Measurements from ENCODE around the gene RNGTT. TPM values are rescaled to one million over a fixed set of nuclear protein-coding genes. Genes with fewer than 3 reads are reported as not detected.

The RNGTT gene
- total and polyA plus RNA-seq, 10 of the 15 experiments (the other 5 are each of a cell fraction or from before 2014, with no cell fraction given): 7.7 to 30.4 (median 22.2) TPM

GRCh38 chr6:88890394-88890793 lies 73.0 kb downstream of the RNGTT start:
- no peak for TF ChIP-seq RCOR1 (conservative IDR thresholded peaks at IDR 0.05; ENCODE audit: low read depth, low read length)
- TF ChIP-seq ASH2L (IDR thresholded peaks at IDR 0.05; ENCODE audit: borderline replicate concordance, low read depth): no peak
- no peak for TF ChIP-seq MYB (IDR thresholded peaks at IDR 0.05; ENCODE audit: borderline replicate concordance, low read depth, low read length)
- TF ChIP-seq, protein P1, sequence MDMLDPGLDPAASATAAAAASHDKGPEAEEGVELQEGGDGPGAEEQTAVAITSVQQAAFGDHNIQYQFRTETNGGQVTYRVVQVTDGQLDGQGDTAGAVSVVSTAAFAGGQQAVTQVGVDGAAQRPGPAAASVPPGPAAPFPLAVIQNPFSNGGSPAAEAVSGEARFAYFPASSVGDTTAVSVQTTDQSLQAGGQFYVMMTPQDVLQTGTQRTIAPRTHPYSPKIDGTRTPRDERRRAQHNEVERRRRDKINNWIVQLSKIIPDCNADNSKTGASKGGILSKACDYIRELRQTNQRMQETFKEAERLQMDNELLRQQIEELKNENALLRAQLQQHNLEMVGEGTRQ (IDR thresholded peaks at IDR 0.05; ENCODE audit: borderline replicate concordance, low read depth, low read length): no peak
- TF ChIP-seq, protein P2, sequence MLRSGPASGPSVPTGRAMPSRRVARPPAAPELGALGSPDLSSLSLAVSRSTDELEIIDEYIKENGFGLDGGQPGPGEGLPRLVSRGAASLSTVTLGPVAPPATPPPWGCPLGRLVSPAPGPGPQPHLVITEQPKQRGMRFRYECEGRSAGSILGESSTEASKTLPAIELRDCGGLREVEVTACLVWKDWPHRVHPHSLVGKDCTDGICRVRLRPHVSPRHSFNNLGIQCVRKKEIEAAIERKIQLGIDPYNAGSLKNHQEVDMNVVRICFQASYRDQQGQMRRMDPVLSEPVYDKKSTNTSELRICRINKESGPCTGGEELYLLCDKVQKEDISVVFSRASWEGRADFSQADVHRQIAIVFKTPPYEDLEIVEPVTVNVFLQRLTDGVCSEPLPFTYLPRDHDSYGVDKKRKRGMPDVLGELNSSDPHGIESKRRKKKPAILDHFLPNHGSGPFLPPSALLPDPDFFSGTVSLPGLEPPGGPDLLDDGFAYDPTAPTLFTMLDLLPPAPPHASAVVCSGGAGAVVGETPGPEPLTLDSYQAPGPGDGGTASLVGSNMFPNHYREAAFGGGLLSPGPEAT (IDR thresholded peaks at IDR 0.05; ENCODE audit: low read depth): no peak
- TF ChIP-seq BRCA1 (IDR thresholded peaks at IDR 0.05; ENCODE audit: low read depth, low read length): no peak
- TF ChIP-seq JUNB (IDR thresholded peaks at IDR 0.05): no peak
- TF ChIP-seq POLR2A (IDR thresholded peaks at IDR 0.05; ENCODE audit: low read depth, low read length): no peak

More at GRCh38 chr6:88890394-88890793, 73.0 kb downstream of the RNGTT start:
- H3K4me3 ChIP-seq: no peak overlapping the region
- no peaks in the 10 kb centered on the region; the same call in 2 of the 3 replicates for H3K9me3 ChIP-seq (replicated peaks; ENCODE audit: control insufficient read depth, insufficient read depth, low read length)
- RAD21 ChIA-PET (ENCODE audit: unreplicated experiment): interaction anchor here (1.2 kb wide), 1 partner anchor 22 kb away, joined by 4 read pairs; no protein-coding TSS in a partner anchor
- H3K36me3 ChIP-seq (ENCODE audit: control insufficient read depth in 2 of 2, insufficient read depth in 2 of 2, low read length in 1 of 2): no peaks in the 10 kb centered on the region; a peak in 2 of 4 replicates
- SMC1A ChIA-PET (ENCODE audit: uncharacterized antibody, unreplicated experiment): interaction anchor here (0.7 to 2.2 kb wide), 4 partner anchors 8 to 28 kb away, joined by 3 to 10 read pairs (median 5); no protein-coding TSS in a partner anchor
- no peaks in the 10 kb centered on the region for H3K4me1 ChIP-seq (ENCODE audit: control insufficient read depth, insufficient read depth, low read length)
- H3K27ac ChIP-seq (ENCODE audit: control insufficient read depth, insufficient read depth): no peak overlapping the region
- FAIRE-seq: no peak
- no peak for DNase-seq (ENCODE audit: low read depth, low spot score)
- 99% methylated on average over 3 of the region's 3 CpGs for WGBS (ENCODE audit: insufficient coverage, insufficient replicate concordance, low lambda C conversion rate, missing lambda C conversion rate)
- no peak overlapping the region for H3K9ac ChIP-seq (ENCODE audit: control insufficient read depth, insufficient read depth, low read length)
- BruUV-seq (replicated peaks): no TSS peak
- no peaks in the 10 kb centered on the region for H4K20me1 ChIP-seq (ENCODE audit: control insufficient read depth, insufficient read depth)
- intact Hi-C loops (cut with micrococcal nuclease; ENCODE audit: unreplicated experiment) (no loop called here), in situ Hi-C loops (cut with MboI) (no loop called here)
- no peaks in the 10 kb centered on the region for H3K79me2 ChIP-seq (ENCODE audit: control insufficient read depth, insufficient read depth, low read length)
- CTCF ChIA-PET: interaction anchor here (1.0 to 2.2 kb wide), 3 partner anchors 9 to 19 kb away, joined by 4 to 10 read pairs (median 7); no protein-coding TSS in a partner anchor
- H3K4me2 ChIP-seq (ENCODE audit: control insufficient read depth, insufficient read depth): no peak overlapping the region
- H3K27me3 ChIP-seq (replicated peaks in 1 of 2; ENCODE audit: control insufficient read depth in 2 of 2, insufficient read depth in 2 of 2, low read length in 1 of 2): no peaks in the 10 kb centered on the region
- POLR2A ChIA-PET: no interaction called here
- ATAC-seq: no peak
- H2AFZ ChIP-seq (ENCODE audit: control insufficient read depth, low read depth, low read length): no peak overlapping the region
